GM15510 (cell line): ENCODE data around the gene LRMDA.

Experiments
- POLR2A ChIP-seq: IDR thresholded peaks from 3 replicates; pipeline ENCODE4 v1.6.1; 2011; ENCODE audit warnings: borderline replicate concordance; ENCODE audit not compliant: insufficient read length; ENCODE audit errors: extremely low read depth

LRMDA gene

GRCh38 chr10:75736889-75737579 lies 305.6 kb downstream of the LRMDA start:
- no peak for TF ChIP-seq POLR2A

GRCh38 chr10:75737580-75737949 lies 306.1 kb downstream of the LRMDA start:
- no peak for TF ChIP-seq POLR2A

GRCh38 chr10:75738924-75739323 lies 307.5 kb downstream of the LRMDA start:
- TF ChIP-seq POLR2A = no peak

- no peak for TF ChIP-seq POLR2A
These were observed 308.2 kb downstream of the LRMDA start for GRCh38 chr10:75739414-75740143.

GRCh38 chr10:75740541-75740940 lies 309.1 kb downstream of the LRMDA start:
- no peak for TF ChIP-seq POLR2A

DNA sequence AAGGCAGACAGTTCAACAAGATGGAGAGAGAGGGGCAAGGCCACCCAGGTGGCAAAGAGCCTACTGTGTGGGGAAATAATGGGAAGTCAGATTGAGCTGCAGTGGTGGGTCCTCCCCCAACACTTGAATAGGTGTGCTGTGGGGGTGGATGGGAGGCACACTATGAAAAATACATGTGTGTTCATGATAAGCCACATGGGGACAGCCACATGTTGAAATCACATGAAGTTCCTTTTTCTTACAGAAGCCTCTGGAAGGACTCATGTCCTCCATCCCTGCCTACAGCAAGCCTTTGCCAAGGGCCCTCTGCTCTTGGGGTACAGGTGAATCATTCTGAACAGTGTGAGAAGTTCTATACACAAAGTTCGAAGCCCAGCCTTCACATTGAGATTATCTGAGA lies 310.9 kb downstream of the LRMDA start:
- TF ChIP-seq POLR2A = no peak

- TF ChIP-seq POLR2A = no peak
These were observed 311.9 kb downstream of the LRMDA start for GRCh38 chr10:75743291-75743778.

DNA sequence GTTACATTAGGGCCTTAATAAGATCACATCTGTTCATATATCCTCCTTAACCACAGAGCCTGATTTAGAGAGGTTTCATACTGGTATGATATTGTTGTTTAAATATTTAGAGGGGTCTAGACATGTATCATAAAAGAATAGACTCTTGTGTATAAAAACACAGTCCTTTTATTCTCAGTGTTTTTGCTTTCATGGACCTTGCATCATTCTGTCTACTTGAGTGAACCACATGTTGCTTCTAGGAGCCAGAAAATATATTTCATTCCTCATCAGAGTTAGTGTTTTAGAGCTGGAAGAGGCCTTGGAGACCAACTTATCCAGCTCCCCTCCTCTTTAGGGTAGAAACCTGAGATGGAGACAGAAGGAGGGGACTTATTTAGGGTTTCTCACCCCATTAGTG lies 312.8 kb downstream of the LRMDA start:
- no peak for TF ChIP-seq POLR2A

DNA sequence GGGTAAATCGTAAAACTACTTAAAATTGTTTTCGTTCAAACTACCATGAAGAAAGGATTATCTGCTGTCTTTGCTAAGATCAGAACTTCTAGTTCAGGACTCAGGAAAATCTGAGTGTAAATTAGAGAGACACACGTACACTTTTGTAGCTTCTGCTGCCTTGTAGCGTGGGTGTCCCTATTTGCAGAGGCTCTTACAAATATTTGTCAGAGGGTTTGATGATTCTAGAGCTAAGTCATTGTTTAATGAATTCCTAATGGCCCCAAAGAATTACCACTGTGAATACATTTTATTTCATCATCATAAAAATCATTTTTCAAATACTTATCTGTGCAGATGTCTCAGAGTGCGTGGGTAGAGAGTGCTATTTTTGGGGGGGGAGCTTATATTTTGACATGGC lies 314.9 kb downstream of the LRMDA start:
- TF ChIP-seq POLR2A = no peak

DNA sequence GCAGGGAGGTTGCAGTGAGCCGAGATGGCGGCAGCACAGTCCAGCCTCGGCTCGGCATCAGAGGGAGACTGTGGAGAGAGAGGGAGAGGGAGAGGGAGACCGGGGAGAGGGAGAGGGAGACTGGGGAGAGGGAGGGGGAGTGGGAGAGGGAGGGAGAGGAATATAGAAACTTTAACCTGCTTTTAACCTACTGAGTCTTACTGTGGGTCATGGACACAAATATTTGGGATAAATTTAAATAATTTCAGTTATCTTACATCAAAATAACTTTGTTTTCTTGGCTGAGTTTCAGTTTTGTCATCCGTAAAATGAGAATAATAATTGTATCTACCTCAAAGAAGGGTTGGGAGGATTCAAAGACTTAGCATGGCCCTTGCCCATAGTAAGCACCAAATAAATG lies 319.8 kb downstream of the LRMDA start:
- no peak for TF ChIP-seq POLR2A

DNA sequence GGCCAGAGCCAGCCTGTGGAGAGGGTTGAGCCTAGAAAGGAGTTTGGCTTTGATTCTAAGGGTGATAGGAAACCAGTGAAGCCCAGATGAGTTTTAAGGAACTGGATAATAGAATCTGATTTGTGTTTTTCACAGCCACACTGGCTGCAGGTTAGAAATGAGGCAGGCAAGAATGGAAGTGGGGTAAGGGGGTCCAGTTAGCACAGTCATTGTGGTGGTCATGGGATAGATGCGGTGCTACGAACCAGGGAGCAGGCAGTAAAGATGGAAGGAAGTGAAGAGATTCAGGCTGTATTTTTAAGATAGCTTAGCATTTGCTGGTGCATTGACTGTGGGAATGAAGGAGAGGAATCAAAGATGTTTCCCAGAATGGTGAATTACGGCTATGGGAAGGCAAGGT lies 322.2 kb downstream of the LRMDA start:
- no peak for TF ChIP-seq POLR2A

DNA sequence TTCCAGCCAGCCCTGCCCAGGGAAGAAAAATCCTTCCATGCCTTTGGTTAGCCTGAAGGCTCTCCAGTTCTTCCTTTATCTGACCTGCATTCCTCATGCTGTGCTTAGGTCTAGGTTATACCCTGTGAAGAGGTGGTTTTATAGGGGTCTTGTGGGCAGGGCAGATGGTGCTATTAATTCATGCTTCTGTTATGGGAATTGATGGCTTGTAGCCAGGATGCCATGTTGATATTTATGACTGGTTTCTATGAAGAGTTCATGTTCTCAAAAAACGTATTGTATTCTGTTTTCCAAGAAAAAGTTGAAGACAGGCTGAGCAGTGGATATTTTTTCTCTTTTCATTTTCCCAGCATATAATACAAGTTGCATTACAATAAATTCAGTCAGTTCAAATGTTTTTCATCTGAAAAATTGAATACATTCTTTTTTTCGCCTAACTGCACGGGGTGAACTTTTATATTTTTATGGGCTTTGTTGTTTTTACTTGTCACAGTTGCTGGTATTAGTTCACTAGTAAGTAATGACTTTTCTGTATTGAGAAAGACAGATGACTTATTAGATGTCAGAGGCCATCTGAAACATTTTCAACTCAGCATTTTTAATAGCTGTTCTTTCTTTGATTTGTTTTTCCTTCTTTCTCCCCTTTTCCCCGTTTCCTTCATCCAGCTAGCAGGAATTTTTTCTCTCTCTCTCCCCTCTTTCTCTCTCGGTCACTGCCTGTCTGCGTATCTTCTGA lies 322.8 kb downstream of the LRMDA start:
- no peak for TF ChIP-seq POLR2A

- no peak for TF ChIP-seq POLR2A
These were observed 324.1 kb downstream of the LRMDA start for GRCh38 chr10:75755528-75755927.

DNA sequence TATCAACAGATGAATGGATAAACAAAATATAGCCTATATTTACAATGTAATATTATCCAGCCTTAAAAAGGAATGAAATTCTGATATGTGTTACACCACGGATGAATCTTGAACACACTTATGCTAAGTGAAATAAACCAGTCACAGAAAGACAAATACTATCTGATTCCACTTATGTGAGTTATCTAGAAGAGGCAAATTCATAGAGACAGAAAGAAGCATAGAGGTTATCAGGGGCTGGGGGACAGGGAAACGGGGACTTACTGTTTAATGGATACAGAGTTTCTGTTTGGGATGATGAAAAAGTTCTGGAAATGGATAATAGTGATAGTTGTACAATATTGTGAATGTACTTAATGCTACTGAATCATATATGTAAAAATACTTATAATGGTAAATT lies 329.9 kb downstream of the LRMDA start:
- TF ChIP-seq POLR2A = no peak

DNA sequence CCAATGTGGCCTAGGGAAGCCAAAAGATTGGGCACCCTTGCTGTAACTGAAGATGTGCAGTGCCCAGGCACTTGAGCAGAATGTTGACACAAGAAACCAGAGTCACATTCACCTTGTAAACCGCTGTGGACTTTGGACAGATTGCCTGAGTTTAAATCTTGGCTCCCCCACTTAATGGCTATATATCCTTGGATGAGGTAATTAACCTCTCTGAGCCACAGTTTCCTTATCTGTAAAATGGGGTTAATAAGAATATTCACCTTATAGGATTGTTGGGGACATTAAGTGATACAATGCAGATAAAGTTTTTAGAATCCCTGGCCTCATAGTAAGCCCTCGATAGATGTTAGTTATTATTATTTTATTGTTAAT lies 331.0 kb downstream of the LRMDA start:
- TF ChIP-seq POLR2A = no peak
